HepG2 (cell line): ENCODE measurements around the gene DNAJB12. TPM values are rescaled to one million over a fixed set of nuclear protein-coding genes. Genes with fewer than 3 reads are reported as not detected.
A peak's percentile ranks its signal among the peaks of the same experiment; 100 is the strongest.

Experiments used
- ATF1 ChIP-seq: IDR thresholded peaks from 2 replicates; pipeline ENCODE4 v1.6.1; 2016; ENCODE audit warnings: mild to moderate bottlenecking, control low read depth
- DPF2 ChIP-seq: sonication (generic); formaldehyde crosslinking; IDR thresholded peaks from 2 replicates; pipeline ENCODE4 v1.4.0; 2020; ENCODE audit warnings: mild to moderate bottlenecking, low read depth, missing genetic modification reagents, borderline replicate concordance
- FOXC1 ChIP-seq: sonication (generic); formaldehyde crosslinking; IDR thresholded peaks from 2 replicates; pipeline ENCODE4 v1.8.0; 2022; ENCODE audit warnings: mild to moderate bottlenecking, missing genetic modification reagents, borderline replicate concordance
- HNRNPH1 ChIP-seq: fragments of 200-400 bp; formaldehyde crosslinking; optimal IDR thresholded peaks from 2 replicates; pipeline ENCODE3; 2017; ENCODE audit warnings: mild to moderate bottlenecking, low read depth, low read length
- MAFK ChIP-seq, 2 experiments: IDR thresholded peaks in 1 of 2; conservative IDR thresholded peaks in 1 of 2; 2 replicates each; pipeline ENCODE4 v1.6.1; 2011; ENCODE audit warnings: improper control_type of control experiment in 2 of 2, low read length in 2 of 2
- MEF2D ChIP-seq: sonication (generic); formaldehyde crosslinking; IDR thresholded peaks from 2 replicates; pipeline ENCODE4 v1.5.1; 2020; ENCODE audit warnings: mild to moderate bottlenecking, missing genetic modification reagents
- NCOA1 ChIP-seq: sonication (generic); formaldehyde crosslinking; IDR thresholded peaks from 2 replicates; pipeline ENCODE4 v1.9.0; 2021; ENCODE audit warnings: missing genetic modification reagents
- REL ChIP-seq: sonication (generic); formaldehyde crosslinking; conservative IDR thresholded peaks from 2 replicates; pipeline ENCODE4 v1.8.0; 2022; ENCODE audit warnings: mild to moderate bottlenecking, missing genetic modification reagents, moderate library complexity
- SMAD9 ChIP-seq: sonication (generic); formaldehyde crosslinking; IDR thresholded peaks from 2 replicates; pipeline ENCODE4 v1.5.1; 2020; ENCODE audit warnings: mild to moderate bottlenecking, missing genetic modification reagents
- SRF ChIP-seq: IDR thresholded peaks from 2 replicates; pipeline ENCODE4 v1.6.1; 2011; ENCODE audit warnings: mild to moderate bottlenecking, low read depth, low read length, moderate library complexity
- TCF12 ChIP-seq, 2 experiments: fragments of 450-650 bp in 1 of 2; sonication (generic) in 1 of 2; formaldehyde crosslinking in 1 of 2; IDR thresholded peaks; 2 replicates each; pipeline versions ENCODE4 v1.6.1 to v1.8.0; 2017 to 2022; ENCODE audit warnings: antibody characterized with exemption in 1 of 2, mild to moderate bottlenecking in 1 of 2, missing genetic modification reagents in 1 of 2, moderate library complexity in 1 of 2
- TCF7L2 ChIP-seq: IDR thresholded peaks from 2 replicates; pipeline ENCODE4 v1.6.1; 2011; ENCODE audit warnings: mild to moderate bottlenecking, low read depth, low read length, moderate library complexity
- TEAD3 ChIP-seq: optimal IDR thresholded peaks from 2 replicates; pipeline ENCODE3; 2016; ENCODE audit warnings: borderline replicate concordance
- U2AF2 ChIP-seq: fragments of 200-400 bp; formaldehyde crosslinking; IDR thresholded peaks from 2 replicates; pipeline ENCODE4 v1.6.1; 2017; ENCODE audit warnings: low read depth, mild to moderate bottlenecking, low read length
- ZBTB8A ChIP-seq: sonication (generic); formaldehyde crosslinking; IDR thresholded peaks from 2 replicates; pipeline ENCODE4 v1.4.0; 2020; ENCODE audit warnings: mild to moderate bottlenecking, low read depth, missing genetic modification reagents, borderline replicate concordance
- ZNF121 ChIP-seq: sonication (generic); formaldehyde crosslinking; IDR thresholded peaks from 2 replicates; pipeline ENCODE4 v1.5.0; 2020; ENCODE audit warnings: mild to moderate bottlenecking, missing genetic modification reagents
- ZNF234 ChIP-seq: sonication (generic); formaldehyde crosslinking; conservative IDR thresholded peaks from 2 replicates; pipeline ENCODE4 v1.5.1; 2020; ENCODE audit warnings: mild to moderate bottlenecking, missing genetic modification reagents
- ZNF451 ChIP-seq: sonication (generic); formaldehyde crosslinking; IDR thresholded peaks from 2 replicates; pipeline ENCODE4 v1.5.0; 2020; ENCODE audit warnings: mild to moderate bottlenecking, missing genetic modification reagents
- ZNF484 ChIP-seq: sonication (generic); formaldehyde crosslinking; IDR thresholded peaks from 2 replicates; pipeline ENCODE4 v1.5.1; 2020; ENCODE audit warnings: mild to moderate bottlenecking, low read depth, missing genetic modification reagents, borderline replicate concordance
- polyA plus RNA-seq, 8 experiments: library from polyadenylated mRNA; depleted of rRNA in 3 of 8; stranded (reverse) in 7 of 8; unstranded in 1 of 8; fragments of >200 nt; fragmentation: Illumina TruSeq in 4 of 8; extraction: Trizol in 4 of 8; gene quantifications; 2 replicates each; pipeline versions ENCODE4 v1.2.1 to v1.2.3, GENCODE V29; 2011 to 2016; ENCODE audit warnings: low read depth in 4 of 8, missing spikeins in 1 of 8, mixed read lengths in 1 of 8; ENCODE audit not compliant: insufficient read depth in 1 of 8
- total RNA-seq, 5 experiments: library from RNA; depleted of rRNA; stranded (reverse); fragments of >200 nt; fragmentation: Illumina TruSeq; extraction: Trizol; gene quantifications; 2 replicates each; pipeline ENCODE4 v1.2.3, GENCODE V29; 2016; ENCODE audit warnings: low read depth in 1 of 5
- TF ChIP-seq, protein P1 (sequence below): sonication (generic); formaldehyde crosslinking; IDR thresholded peaks from 2 replicates; pipeline ENCODE4 v1.4.0; 2020; ENCODE audit warnings: mild to moderate bottlenecking, missing genetic modification reagents
- TF ChIP-seq, protein P2 (sequence below): sonication (generic); formaldehyde crosslinking; conservative IDR thresholded peaks from 2 replicates; pipeline ENCODE4 v1.8.0; 2022; ENCODE audit warnings: low read depth, missing genetic modification reagents
- TF ChIP-seq, protein P3 (sequence below): sonication (generic); formaldehyde crosslinking; IDR thresholded peaks from 2 replicates; pipeline ENCODE4 v1.9.0; 2021; ENCODE audit warnings: missing genetic modification reagents, borderline replicate concordance

The DNAJB12 gene
- total and polyA plus RNA-seq, 2 of the 13 experiments (the other 11 are each of a cell fraction or from before 2014, with no cell fraction given), result 10.8 to 18.2 TPM

DNA sequence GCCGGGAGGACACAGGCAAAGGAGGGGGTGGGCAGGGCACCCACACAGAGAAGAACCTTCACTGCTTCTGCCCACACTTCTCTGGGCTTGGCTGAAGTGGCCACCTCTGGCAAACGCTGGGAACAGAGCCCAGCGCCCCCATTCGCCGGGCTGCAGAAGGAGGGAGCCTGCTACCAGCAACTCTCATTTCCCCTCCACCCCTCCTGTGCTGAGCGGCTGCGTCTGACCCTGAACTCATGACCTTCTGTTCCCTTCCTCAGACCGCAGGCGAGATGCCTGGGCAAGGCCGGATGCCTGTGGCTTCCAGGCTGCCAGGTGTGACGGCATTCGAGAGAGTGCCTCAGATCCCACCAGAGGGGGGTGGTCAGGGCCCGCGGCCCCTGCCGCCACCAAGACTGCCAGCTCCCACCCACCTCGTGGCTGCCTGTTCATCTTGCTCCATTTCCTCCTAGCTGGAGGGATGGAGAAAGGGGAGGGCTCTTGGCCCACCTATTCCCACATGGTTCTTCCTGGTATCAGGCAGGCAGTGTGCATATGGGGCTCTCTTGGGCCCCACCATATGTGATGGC, 19.8 kb downstream of the DNAJB12 start (continued):
- TF ChIP-seq MEF2D (CRISPR knock-in tag), result peak; percentile 80; the same call in 1 of the 2 replicates
- TF ChIP-seq TCF12 (IDR thresholded peaks at IDR 0.05), result no peak
- no peak for TF ChIP-seq TCF12 (CRISPR knock-in tag; IDR thresholded peaks at IDR 0.05)
- no peak for TF ChIP-seq SMAD9 (CRISPR knock-in tag)
- TF ChIP-seq TEAD3 (CRISPR knock-in tag), result peak; percentile 84
- no peak for TF ChIP-seq ZNF484 (CRISPR knock-in tag)
- TF ChIP-seq HNRNPH1, result no peak
- TF ChIP-seq, protein P1, sequence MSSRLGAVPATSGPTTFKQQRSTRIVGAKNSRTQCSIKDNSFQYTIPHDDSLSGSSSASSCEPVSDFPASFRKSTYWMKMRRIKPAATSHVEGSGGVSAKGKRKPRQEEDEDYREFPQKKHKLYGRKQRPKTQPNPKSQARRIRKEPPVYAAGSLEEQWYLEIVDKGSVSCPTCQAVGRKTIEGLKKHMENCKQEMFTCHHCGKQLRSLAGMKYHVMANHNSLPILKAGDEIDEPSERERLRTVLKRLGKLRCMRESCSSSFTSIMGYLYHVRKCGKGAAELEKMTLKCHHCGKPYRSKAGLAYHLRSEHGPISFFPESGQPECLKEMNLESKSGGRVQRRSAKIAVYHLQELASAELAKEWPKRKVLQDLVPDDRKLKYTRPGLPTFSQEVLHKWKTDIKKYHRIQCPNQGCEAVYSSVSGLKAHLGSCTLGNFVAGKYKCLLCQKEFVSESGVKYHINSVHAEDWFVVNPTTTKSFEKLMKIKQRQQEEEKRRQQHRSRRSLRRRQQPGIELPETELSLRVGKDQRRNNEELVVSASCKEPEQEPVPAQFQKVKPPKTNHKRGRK (CRISPR knock-in tag), result no peak
- TF ChIP-seq SRF, result no peak
- no peak for TF ChIP-seq ATF1 (CRISPR knock-in tag)
- no peak for TF ChIP-seq REL (CRISPR knock-in tag)
- no peak for TF ChIP-seq ZNF451
- TF ChIP-seq, protein P2, sequence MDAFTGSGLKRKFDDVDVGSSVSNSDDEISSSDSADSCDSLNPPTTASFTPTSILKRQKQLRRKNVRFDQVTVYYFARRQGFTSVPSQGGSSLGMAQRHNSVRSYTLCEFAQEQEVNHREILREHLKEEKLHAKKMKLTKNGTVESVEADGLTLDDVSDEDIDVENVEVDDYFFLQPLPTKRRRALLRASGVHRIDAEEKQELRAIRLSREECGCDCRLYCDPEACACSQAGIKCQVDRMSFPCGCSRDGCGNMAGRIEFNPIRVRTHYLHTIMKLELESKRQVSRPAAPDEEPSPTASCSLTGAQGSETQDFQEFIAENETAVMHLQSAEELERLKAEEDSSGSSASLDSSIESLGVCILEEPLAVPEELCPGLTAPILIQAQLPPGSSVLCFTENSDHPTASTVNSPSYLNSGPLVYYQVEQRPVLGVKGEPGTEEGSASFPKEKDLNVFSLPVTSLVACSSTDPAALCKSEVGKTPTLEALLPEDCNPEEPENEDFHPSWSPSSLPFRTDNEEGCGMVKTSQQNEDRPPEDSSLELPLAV (CRISPR knock-in tag), result no peak
- peak; percentile 91 for TF ChIP-seq FOXC1 (CRISPR knock-in tag)
- peak; percentile 76 for TF ChIP-seq DPF2 (CRISPR knock-in tag)
- no peak for TF ChIP-seq ZNF234 (CRISPR knock-in tag)
- 0 out of 2 replicates have a peak, but pooled peaks have one; percentile 70 for TF ChIP-seq NCOA1 (CRISPR knock-in tag)
- no peak for TF ChIP-seq U2AF2
- no peak for TF ChIP-seq ZBTB8A (CRISPR knock-in tag)
- no peak for TF ChIP-seq TCF7L2
- TF ChIP-seq MAFK (conservative IDR thresholded peaks at IDR 0.05 in 1 of 2, IDR thresholded peaks at IDR 0.05 in 1 of 2; ENCODE audit: low read length in 2 of 2), result no peak
- TF ChIP-seq, protein P3, sequence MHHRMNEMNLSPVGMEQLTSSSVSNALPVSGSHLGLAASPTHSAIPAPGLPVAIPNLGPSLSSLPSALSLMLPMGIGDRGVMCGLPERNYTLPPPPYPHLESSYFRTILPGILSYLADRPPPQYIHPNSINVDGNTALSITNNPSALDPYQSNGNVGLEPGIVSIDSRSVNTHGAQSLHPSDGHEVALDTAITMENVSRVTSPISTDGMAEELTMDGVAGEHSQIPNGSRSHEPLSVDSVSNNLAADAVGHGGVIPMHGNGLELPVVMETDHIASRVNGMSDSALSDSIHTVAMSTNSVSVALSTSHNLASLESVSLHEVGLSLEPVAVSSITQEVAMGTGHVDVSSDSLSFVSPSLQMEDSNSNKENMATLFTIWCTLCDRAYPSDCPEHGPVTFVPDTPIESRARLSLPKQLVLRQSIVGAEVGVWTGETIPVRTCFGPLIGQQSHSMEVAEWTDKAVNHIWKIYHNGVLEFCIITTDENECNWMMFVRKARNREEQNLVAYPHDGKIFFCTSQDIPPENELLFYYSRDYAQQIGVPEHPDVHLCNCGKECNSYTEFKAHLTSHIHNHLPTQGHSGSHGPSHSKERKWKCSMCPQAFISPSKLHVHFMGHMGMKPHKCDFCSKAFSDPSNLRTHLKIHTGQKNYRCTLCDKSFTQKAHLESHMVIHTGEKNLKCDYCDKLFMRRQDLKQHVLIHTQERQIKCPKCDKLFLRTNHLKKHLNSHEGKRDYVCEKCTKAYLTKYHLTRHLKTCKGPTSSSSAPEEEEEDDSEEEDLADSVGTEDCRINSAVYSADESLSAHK, result no peak
- TF ChIP-seq ZNF121 (CRISPR knock-in tag), result no peak
